Ureter (tissue), 1 donor: Measurements from ENCODE around the gene DLD. TPM values are rescaled to one million over a fixed set of nuclear protein-coding genes. Genes with fewer than 3 reads are reported as not detected.
A peak's percentile ranks its signal among the peaks of the same experiment; 100 is the strongest.
"Not testable (repeated sequence)": the region's sequence is repeated elsewhere in the genome, so short reads cannot be mapped to it uniquely, and the experiment has no call there.

Experiments
- DNase-seq: peaks from one replicate; pipeline ENCODE4 v3.0.0-alpha.2; 2020; ENCODE audit warnings: low spot score
- total RNA-seq: library from RNA; stranded (reverse); gene quantifications from one replicate; pipeline ENCODE4 v1.2.4, GENCODE V29; 2023
- donor health status: DM: yes; HTN: yes; CAD: no.

The DLD gene
- total RNA-seq, 1 donor from 2014 or later = 85.7 TPM

GRCh38 chr7:107874111-107874510 lies 16.9 kb upstream of the DLD start:
- DNase-seq = no peak

DNA sequence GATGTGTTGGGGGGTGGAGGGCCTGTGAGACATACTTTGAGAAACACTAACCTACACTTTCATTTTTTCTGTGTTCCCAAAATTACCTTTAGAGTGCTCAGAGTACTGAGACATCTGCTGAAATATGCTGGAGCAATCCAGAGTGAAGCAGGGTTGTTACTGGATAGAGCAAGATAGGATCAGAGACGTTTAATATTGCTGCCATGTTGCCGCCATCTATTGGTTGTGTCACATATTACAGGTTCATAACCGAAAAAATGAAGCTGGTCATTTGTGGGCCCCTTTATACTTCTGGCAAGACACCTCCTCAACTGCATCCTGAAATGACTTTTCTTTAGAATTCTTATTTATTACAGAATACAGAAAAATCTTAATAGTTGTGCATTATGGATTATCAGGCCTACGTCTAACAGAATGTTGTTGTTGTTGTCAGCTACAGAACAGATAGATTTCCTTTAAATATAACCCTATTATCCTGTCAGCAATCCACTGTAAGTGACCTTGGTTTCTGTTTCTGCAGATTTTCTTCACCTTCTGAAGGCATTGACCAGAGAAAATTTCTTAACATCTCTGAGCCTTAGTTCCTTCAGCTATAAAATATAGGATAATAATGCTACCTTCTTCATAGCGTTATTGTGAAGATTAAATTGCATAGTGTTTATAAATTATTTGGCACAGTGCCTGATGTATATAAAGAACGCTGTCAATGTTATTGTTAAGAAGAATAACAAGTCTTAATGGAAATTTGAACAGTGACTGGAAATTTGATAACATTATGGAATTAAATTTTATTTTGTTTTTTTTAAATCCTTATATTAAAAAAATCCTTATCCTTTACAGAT lies 16.2 kb upstream of the DLD start:
- peak; percentile 54 for DNase-seq

DNA sequence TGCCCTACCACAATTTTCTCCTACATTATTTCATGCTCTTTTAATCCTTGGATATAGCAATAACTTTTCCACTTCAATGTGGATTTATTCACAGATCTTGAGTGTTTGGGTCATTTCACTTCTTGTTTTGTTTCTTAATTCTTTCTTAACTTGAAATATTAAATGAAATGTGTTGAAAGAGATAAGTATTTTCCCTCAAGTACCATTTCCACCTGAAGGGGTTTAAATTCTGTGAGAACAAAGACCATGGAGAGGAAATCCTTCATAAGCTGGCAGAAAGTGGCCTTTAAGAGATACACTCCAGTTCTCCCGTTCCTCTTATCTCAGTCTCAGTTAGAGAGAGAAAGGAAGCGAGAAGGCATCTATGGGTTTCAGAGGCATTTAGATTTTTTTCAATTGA lies 14.1 kb upstream of the DLD start:
- no peak for DNase-seq

DNA sequence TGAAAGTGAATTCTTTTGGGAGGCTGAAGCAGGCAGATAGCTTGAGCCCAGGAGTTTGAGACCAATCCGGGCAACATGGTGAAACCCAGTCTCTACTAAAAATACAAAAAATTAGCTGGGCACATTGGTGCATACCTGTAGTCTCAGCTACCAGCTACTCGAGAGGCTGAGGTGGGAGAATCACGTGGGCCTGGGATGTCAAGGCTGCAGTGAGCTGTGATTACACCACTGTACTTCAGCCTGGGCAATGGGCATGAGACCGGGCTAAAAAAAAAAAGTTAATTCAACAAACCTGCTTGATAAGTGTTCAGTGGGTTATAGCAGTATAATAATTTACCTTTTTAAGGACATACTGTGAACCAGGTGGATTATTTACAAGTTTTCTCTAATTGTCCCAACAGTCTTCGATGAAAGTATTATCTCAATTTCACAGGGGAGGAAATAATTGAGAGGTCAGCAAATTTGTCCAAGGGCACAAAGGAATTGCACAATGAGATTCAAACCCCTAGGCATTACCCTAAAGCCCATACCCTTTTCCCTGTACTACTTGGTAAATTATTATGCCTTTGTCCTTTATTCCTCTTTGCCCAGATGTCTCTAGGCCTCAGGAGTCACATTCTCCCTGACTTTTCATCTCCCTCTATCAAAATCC lies 13.1 kb upstream of the DLD start:
- no peak for DNase-seq

DNA sequence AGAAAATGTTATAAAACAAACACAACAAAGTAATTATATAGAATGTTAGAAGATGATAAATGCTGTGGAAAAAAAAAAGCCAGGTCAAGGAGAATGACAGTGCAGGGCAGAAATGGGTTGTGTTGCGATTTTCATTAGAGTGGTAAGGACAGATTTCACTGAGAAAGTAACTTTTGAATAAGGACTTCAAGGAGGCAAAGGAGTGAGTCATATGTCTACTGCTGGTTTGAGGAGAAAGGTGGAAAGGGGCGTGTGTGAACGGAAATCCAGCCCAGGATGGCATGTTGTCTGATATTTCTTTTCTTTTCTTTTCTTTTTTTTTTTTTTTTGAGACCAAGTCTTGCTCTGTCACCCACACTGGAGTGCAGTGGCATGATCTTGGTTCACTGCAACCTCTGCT lies 12.3 kb upstream of the DLD start:
- no peak for DNase-seq

- DNase-seq = no peak
Observed at GRCh38 chr7:107879400-107880035, 11.5 kb upstream of the DLD start.

DNA sequence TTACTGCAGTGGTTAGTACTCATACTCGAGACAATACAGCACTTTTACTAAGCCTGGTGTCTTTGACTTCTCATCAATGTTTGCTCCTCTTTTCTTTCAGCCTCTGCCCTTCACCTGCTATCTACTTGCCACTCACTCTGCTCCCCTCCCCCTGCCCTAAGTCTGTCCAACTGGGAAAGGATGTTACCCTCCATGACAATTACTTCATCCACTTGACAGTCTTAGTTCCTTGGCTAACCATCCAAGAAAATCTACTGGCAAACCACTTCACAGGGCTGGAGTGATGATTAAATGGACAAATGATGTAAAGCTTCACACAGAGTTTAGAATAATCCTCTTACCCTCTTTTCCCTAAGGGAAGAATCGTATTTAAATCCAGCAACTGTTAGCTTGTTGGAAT lies 8.2 kb upstream of the DLD start:
- no peak for DNase-seq

- DNase-seq = no peak
Observed at GRCh38 chr7:107884066-107884818, 6.7 kb upstream of the DLD start.

GRCh38 chr7:107887827-107888226 lies 3.2 kb upstream of the DLD start:
- not testable (repeated sequence) for DNase-seq

GRCh38 chr7:107889992-107890391 lies 991 bp upstream of the DLD start:
- no peak for DNase-seq

- DNase-seq = no peak
Observed at GRCh38 chr7:107890493-107890961, 456 bp upstream of the DLD start.

DNA sequence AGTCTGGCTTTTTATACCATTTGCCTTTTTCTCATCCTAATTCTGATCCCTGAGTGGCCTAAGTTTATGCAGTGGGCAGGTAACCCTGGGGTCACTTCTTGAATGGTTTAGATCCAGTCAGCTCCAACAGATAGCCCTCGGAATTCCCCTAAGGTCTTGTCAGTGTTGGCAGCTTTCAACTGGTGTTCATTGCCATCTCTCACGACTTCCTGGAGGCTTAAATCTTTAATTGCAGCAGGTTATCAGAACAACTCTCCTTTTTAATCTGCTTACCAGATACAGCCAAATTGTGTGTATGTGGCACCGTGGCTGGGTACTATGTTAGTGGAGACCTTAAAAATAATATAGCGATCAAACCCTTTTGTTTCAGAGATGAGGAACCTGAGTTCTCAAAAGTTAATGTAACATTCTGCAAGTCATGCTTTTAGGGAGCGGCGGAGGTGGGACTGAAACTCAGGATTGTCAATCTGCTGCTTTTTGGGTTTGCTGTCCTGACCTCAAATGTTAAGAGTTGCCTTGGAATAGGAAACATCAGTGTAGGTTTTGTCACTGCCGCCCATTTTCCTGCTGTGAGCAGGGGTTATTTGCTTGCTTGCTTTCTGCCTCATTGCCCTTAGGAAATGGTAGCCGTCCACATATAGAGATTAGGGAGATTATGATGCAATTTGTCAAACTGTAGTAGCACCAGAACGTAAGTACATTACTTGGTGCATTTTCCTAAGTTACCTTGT lies 818 bp downstream of the DLD start:
- DNase-seq = no peak

DNA sequence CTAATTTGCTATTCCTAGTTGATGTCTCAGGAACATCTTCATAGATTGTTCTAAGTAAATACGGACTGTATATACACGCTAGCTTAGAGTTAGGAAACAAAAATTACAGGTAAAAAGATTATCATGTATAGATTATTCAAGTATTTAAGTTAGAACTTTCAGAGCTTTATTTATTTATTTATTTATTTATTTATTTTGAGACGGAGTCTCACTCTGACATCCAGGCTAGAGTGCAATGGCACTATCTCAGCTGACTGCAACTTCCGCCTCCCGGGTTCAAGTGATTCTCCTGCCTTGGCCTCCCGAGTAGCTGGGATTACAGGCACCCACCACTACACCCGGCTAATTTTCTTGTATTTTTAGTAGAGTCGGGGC lies 1.4 kb downstream of the DLD start:
- not testable (repeated sequence) for DNase-seq

DNA sequence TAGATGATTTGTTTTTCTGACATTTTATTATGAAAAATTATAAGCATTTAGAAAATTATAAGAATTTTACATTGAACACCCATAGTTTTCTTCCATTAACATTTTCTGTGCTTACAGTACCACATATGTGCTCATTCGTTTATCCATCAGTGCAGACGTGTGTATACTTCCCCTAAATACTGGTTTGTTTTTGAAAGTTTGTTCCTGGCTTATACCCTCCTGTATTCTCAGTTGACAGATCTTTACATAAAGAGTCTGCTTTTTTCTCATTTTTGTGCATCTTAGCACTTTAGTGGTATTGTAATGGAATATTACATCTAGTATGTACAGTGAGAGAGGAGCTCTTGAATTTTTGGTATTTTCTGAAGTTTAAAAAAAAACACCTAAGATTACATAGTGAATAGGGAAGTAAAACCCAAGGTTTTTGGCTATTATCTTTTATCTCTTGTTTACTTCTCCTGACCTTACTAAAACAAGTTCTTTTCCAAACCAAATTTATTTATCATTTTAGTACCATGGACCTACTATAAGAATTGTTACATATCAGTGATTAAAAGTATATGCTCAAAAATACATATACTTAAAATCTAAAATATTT lies 8.1 kb downstream of the DLD start:
- DNase-seq = no peak

DNA sequence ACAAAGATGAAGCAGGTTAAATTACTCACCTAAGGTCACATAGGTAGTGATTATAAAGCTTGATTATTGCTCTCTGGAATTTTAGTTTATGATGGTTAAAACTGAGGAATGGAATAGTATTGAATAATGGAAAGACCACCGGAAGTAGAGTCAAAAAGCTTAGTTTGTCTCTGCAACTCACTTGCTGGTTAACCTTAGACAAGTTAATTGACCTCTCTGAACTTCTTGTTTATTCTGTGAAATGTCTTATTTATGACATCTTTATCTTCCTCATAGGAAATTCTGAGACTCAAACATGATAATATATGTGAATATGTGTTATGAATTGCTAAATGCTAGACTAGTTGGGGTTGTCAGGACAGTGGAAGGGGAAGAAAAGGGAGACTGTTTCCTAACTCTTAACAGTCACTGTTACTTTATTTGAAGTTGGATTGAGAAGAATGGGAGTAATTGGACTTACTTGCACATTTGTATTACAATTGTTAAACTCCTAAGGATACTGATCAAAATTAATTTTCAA lies 9.6 kb downstream of the DLD start:
- no peak for DNase-seq

DNA sequence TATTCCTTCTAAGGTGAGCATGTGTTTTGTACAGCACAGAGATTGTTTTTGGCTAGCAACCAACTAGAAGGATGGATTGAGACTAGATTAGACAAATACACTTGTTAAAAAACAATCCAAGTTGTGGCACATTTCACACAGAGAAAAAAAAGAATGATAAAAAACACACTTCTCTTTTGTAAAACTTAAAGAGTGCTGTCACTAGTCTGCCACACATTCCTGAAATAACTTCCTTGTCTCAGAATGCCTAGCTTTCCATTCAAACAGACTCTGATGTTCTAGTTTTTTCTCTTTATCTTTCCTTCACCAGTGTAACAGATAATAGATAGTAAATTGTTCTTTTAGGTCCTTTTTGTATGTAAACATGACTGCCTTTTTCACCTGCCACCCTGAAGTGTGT lies 11.4 kb downstream of the DLD start:
- DNase-seq = no peak

DNA sequence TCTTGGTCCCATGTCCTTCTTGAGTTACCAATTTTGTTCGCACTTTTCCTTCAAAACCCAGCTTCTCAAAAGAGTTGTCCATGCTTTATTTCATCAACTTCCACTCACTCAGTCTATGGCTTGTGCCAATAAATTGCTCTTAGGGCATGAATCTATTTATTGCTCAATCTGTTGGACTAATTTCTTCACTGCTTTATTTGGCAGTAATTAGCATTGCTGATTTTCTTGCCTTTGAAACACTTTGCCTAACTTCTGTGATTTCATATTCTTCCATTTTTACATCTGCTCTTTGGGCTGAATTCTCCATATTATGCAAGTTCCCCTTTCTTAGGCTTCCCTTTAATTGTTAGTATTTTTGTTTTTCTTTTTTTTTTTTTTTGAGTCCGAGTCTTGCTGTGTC lies 16.8 kb downstream of the DLD start:
- no peak for DNase-seq

- DNase-seq = no peak
Observed at GRCh38 chr7:107909445-107909844, 18.5 kb downstream of the DLD start.

DNA sequence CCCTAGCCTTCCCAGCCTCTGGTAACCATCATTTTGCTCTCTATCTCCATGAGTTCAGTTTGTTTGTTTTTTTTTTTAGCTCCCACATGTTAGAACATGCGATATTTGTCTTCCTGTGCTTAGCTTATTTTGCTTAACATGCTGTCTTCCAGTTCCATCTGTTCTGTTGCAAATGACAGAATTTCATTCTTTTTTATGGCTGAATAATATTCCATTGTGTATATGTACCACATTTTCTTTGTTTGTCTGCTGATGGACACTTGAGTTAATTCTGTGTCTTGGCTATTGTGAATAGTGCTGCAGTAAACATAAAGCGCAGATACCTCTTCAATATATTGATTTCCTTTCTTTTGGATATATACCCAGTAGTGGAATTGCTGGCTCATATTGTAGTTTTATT lies 21.0 kb downstream of the DLD start:
- no peak for DNase-seq

- DNase-seq = no peak
Observed at GRCh38 chr7:107913851-107914250, 22.9 kb downstream of the DLD start.

DNA sequence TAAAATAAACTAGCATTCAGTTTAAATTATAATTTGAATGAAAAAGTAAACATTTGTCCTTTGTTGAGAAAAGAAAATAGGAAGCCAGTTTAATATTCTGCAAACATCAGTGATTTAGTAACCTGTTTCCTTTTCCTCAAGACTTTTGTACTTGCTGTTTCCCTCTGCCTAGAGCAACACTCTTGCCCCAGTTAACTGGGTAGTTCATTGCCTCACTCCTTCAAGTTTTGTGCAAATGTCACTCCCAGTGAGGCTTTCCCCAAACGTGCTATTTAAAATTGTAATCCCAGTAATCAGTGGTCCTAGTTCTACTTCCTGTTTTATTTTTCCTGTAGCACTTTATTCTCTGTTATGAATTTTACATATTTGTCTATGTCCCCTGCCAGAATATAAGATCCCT lies 23.8 kb downstream of the DLD start:
- DNase-seq = no peak
